ENCODE measurements around the gene MPG.

DNA sequence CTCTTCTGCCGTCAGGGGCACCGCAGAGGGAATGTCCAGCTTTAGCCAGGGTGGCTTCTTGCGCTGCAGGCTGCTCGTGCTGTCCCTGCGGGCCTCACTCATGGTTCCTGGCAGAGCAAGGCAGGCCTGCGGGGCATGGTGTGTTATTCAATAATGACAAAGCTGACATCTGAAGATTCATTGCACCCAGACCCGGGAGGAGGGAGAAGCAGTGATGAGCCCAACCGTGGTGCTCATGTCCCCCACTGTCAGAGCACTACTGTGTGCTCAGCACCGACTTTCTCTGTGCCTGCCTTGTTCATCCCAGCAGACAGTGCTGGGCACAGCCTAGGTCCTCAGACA is 13.1 kb upstream of the MPG start:
- TF ChIP-seq NFRKB (IDR thresholded peaks at IDR 0.05) = no peak
- TF ChIP-seq FOXM1 (IDR thresholded peaks at IDR 0.05; ENCODE audit: borderline replicate concordance) = no peak
- no peak for TF ChIP-seq BHLHE40 (IDR thresholded peaks at IDR 0.05; ENCODE audit: borderline replicate concordance)
